ENCODE data around the gene TMEM238L. TPM values are rescaled to one million over a fixed set of nuclear protein-coding genes. Genes with fewer than 3 reads are reported as not detected.

TMEM238L gene, protein sequence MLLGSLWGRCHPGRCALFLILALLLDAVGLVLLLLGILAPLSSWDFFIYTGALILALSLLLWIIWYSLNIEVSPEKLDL
- not detected in 2 replicates for total RNA-seq (2011; cell fraction: chromatin; rRNA removed; ENCODE audit: low replicate concordance)
- total RNA-seq (2011; cell fraction: nucleolus; rRNA removed): not detected in 2 replicates
- not detected in 2 replicates for total RNA-seq (2011; cell fraction: nucleoplasm; rRNA removed)
- not detected in 2 replicates for total RNA-seq (2014; rRNA removed)
- not detected in 2 replicates for total RNA-seq (2014; rRNA removed; fragmentation: Illumina TruSeq; extraction: Trizol)
- not detected in 2 replicates for total RNA-seq (2015; rRNA removed; fragmentation: Illumina TruSeq; extraction: Trizol)
- not detected in 2 replicates for total RNA-seq (2021)
- polyA plus RNA-seq (2011; rRNA removed): not detected in 2 replicates
- not detected in 2 replicates for polyA plus RNA-seq (2011; cell fraction: cytosol; rRNA removed)
- not detected in 2 replicates for polyA plus RNA-seq (2011; cell fraction: nucleus; rRNA removed)
- polyA plus RNA-seq (2012): not detected in 2 replicates
- polyA plus RNA-seq (2014; fragmentation: Illumina TruSeq; extraction: Trizol): not detected in 2 replicates
- polyA plus RNA-seq (2014; fragmentation: Nextera tagmentation; extraction: Ambion mirVana): not detected
- polyA plus RNA-seq (2014; rRNA removed): not detected in 2 replicates
- polyA minus RNA-seq (2011; rRNA and poly(A)+ RNA removed): not detected in 2 replicates
- polyA minus RNA-seq (2011; cell fraction: cytosol; rRNA and poly(A)+ RNA removed): not detected in 2 replicates
- polyA minus RNA-seq (2011; cell fraction: nucleus; rRNA and poly(A)+ RNA removed): not detected in 2 replicates
- Bru-seq, nascent RNA: not detected
- not detected for BruChase-seq, experiment 1, labeled RNA remaining after a 2-hour chase
- BruChase-seq, experiment 2, labeled RNA remaining after a 6-hour chase: not detected
- long read RNA-seq, experiment 1: 0 reads
- long read RNA-seq, experiment 2: 0 reads
- long read RNA-seq, experiment 3: 0 reads

DNA sequence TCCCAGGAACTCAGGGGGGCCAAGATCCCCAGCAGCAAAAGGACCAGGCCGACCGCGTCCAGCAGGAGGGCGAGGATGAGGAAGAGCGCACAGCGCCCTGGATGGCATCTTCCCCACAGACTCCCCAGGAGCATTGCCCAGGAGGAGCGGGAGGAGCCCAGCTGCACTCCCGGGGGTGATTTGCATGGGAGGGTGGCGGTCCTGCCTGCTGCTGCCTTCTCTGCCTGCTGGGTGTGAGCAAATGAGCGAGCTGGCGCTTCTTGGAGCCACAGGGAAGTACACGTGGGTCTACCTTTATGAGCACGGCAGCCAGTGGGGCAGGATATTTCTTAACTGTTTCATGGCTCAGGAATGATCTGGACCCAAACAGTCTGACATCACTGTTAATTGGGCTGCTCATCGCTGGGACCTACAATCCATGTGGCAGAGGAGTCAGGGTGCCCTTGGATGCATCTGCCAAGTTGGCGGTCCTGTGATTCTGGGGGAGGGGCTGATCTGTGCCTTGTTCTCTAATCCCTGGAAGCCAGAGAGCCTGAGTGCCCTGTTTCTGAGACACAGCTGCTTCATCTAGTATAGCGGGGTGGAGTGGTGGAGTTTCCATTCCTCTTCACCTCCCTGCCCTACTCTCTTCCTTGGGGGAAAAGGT, at the start of gene TMEM238L:
TSS of gene TMEM238L (minus strand) at position 270 of the 646 bp plus-strand sequence. CDS start at position 134, 136 bp downstream.
- H3K27ac ChIP-seq (ENCODE audit: extremely low read depth, low read depth, low read length): no peak within 1 kb of the TSS
- WGBS (ENCODE audit: insufficient coverage, low coverage, missing lambda C conversion rate): 5% methylated on average over 13 of the region's 16 CpGs
- no peaks in the 10 kb centered on the region; a peak in 1 of 5 replicates for H3K4me1 ChIP-seq (replicated peaks in 1 of 2; ENCODE audit: control insufficient read depth in 2 of 2, insufficient read depth in 2 of 2, low read length in 2 of 2)
- intact Hi-C loops (cut with micrococcal nuclease): no loop called here
- H3K4me3 ChIP-seq: no peak within 1 kb of the TSS
- peaks cover 0 to 30% of the 10 kb centered on the region in 2 experiments; a peak in 2 of 5 replicates for H3K27me3 ChIP-seq (ENCODE audit: control insufficient read depth in 2 of 2, insufficient read depth in 2 of 2, low read length in 2 of 2)
- no peaks in the 10 kb centered on the region for H3K36me3 ChIP-seq (ENCODE audit: control insufficient read depth, insufficient read depth, low read length)
- no TSS peak for BruUV-seq (replicated peaks)
- ATAC-seq (no peak), FAIRE-seq (no peak), DNase-seq (ENCODE audit: extremely low read depth in 1 of 4, low spot score in 3 of 4) (no peak)
- CTCF ChIA-PET (ENCODE audit: low intra/inter-chr PET ratio): no interaction called here
- no peak within 1 kb of the TSS; a peak in 1 of 4 replicates for H3K9ac ChIP-seq (ENCODE audit: insufficient read depth in 1 of 2, low read depth in 2 of 2, low read length in 2 of 2)
- no peaks in the 10 kb centered on the region for H3K9me1 ChIP-seq (ENCODE audit: control insufficient read depth, insufficient read depth, low read length)
- no peak within 1 kb of the TSS for H3K4me2 ChIP-seq (ENCODE audit: insufficient read depth, low read length)
- H4K20me1 ChIP-seq (replicated peaks; ENCODE audit: control insufficient read depth, insufficient read depth, low read length): no peaks in the 10 kb centered on the region
- TF ChIP-seq ZNF316 (IDR thresholded peaks at IDR 0.05) (no peak), KDM4B (IDR thresholded peaks at IDR 0.05; ENCODE audit: borderline replicate concordance in 2 of 2, low read depth in 1 of 2) (no peak), SMAD4 (CRISPR knock-in tag; conservative IDR thresholded peaks at IDR 0.05) (no peak), HIVEP1 (CRISPR knock-in tag; IDR thresholded peaks at IDR 0.05) (no peak), ZSCAN29 (IDR thresholded peaks at IDR 0.05) (no peak), ZNF57 (CRISPR knock-in tag; IDR thresholded peaks at IDR 0.05) (no peak), EZH2 (IDR thresholded peaks at IDR 0.05; ENCODE audit: borderline replicate concordance, low read depth, low read length) (no peak), MCM5 (IDR thresholded peaks at IDR 0.05; ENCODE audit: low read depth) (no peak)
- H3K9me3 ChIP-seq (replicated peaks; ENCODE audit: control insufficient read depth, insufficient read depth, low read depth, low read length): no peaks in the 10 kb centered on the region
- H2AFZ ChIP-seq (ENCODE audit: low read depth, low read length): no peak within 1 kb of the TSS
- POLR2A ChIA-PET: no interaction called here
- in situ Hi-C loops (cut with MboI): no loop called here
- no peaks in the 10 kb centered on the region for H3K79me2 ChIP-seq (ENCODE audit: control insufficient read depth, insufficient read depth, low read length)

Measured in K562 (cell line).